ENCODE results near the gene BFAR.
"Not testable (repeated sequence)": the region's sequence is repeated elsewhere in the genome, so short reads cannot be mapped to it uniquely, and the experiment has no call there.

BFAR gene

DNA sequence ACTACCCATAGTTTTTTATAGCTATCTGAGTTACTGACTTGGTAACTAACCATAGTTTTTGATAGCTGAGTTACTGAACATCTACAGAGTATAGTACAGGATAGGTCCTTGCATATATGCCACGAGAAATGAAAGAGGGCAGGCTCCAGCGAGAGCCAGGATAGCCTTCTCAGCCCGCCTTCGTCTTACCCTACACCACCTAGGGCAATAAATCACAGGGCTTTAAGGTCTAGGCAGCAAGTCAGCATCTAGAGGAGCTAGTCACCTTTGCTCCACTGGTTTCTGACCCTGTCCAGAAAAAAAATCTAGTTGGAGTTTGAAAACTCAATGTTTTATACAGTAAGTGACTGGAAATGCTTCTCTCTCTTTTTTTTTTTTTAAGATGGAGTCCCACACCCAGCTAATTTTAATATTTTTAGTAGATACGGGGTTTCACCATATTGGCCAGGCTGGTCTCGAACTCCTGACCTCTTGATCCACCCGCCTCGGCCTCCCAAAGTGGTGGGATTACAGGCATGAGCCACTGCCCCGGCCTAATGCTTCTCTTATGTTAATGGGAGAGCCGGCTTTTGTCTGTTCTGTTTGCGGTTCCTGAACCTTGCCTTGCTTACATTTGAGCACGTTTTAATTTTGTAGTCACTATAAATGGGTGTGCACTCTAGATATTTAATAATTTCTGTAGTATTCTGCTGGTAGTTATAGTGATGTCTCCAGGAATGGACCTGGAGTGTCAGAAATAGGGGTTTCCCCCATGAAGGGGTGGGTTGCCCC lies 2.8 kb downstream of the BFAR start:
- no peak for DNase-seq (ENCODE audit: low read depth in 2 of 2, low spot score in 1 of 2)

DNA sequence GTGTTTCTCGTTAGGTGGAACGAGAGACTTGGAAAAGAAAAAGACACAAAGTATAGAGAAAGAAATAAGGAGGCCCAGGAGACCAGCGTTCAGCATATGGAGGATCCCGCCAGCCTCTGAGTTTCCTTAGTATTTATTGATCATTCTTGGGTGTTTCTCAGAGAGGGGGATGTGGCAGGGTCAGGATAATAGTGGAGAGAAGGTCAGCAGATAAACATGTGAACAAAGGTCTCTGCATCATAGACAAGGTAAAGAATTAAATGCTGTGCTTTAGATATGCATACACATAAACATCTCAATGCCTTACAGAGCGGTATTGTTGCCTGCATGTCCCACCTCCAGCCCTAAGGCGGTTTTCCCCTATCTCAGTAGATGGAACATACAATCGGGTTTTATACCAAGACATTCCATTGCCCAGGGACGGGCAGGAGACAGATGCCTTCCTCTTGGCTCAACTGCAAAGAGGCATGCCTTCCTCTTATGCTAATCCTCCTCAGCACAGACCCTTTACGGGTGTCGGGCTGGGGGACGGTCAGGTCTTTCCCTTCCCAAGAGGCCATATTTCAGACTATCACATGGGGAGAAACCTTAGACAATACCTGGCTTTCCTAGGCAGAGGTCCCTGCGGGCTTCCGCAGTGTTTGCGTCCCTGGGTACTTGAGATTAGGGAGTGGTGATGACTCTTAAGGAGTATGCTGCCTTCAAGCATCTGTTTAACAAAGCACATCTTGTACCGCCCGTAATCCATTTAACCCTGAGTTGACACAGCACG lies 3.6 kb downstream of the BFAR start:
- DNase-seq (ENCODE audit: low read depth in 2 of 2, low spot score in 1 of 2), result not testable (repeated sequence)

DNA sequence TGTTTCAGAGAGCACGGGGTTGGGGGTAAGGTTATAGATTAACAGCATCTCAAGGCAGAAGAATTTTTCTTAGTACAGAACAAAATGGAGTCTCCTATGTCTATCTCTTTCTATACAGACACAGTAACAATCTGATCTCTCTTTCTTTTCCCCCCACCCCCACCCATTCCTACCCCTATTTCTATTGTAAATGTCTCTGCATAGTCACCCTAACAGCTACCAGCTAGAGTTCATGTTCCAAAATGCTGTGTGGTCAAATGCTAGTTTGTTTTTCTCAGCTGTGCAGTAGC lies 4.1 kb downstream of the BFAR start:
- DNase-seq (ENCODE audit: low read depth in 2 of 2, low spot score in 1 of 2), result not testable (repeated sequence)

DNA sequence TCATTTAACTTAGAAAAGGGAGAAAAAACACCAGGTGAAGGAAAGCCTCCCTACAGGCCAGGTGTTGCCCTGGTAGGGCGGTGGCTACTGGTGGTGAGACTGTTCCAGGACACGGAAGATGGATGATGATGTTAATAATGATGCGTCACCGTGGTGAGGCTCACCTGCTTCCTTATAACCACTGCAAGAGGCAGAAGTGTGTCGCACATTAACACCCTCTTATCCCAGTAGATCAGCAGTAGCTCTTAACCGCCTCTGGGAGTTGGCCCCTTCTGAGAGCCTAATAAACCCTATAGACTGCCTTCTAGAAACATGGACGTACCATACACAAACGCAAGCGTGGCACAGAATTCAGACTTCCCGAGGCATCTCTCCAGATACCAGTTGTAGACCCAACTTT lies 7.8 kb downstream of the BFAR start:
- no peak for DNase-seq (ENCODE audit: low read depth in 2 of 2, low spot score in 1 of 2)

DNA sequence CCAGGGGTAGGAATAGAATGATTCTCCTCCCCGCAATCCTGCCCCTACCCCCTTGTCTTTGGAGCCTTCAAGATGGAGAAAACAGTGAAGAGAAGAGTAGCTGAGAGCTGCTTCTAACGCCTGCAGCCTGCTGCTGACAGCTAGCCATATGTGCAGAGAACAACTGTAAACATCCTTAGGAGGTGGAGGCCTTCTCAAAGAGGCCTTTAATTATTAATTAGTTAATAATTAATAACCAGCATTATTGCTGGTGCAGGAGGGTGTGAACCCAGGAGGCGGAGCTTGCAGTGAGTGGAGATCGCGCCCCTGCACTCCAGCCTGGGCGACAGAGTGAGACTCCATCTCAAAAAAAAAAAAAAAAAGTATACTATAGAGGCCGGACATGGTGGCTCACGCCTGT lies 8.5 kb downstream of the BFAR start:
- no peak for DNase-seq (ENCODE audit: low read depth in 2 of 2, low spot score in 1 of 2)

DNA sequence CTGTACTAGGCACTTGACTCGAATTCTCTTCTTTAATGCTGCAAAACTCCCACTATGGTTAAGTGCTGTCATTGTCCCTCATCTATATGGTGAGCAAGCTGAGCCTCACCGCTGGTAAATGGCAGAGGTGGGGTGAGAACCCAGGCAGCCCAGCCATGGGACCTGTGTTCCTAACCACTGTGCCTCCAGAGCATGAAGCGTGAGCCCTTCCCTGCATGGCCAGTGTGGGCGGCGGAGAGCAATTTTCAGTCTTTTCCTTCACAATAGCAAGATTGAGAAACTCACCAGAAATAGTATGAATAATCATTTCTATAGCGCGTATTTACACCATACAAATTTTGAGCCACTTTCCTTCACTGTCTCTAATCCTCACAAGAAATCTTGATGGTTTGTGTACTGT lies 9.2 kb downstream of the BFAR start:
- no peak for DNase-seq (ENCODE audit: low read depth in 2 of 2, low spot score in 1 of 2)

DNA sequence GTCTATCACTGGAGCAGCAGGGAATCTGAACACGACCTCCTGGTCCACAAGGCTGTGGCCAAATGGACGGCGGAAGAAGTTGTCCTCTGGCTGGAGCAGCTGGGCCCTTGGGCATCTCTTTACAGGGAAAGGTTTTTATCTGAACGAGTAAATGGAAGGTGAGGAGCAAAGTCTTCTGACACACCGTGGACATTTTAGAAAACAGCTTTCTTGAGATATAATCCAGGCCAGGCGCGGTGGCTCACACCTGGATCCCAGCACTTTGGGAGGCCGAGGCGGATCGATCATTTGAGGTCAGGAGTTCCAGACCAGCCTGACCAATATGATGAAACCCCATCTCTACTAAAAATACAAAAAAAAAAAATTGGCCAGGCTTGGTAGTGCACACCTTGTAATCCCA lies 17.1 kb downstream of the BFAR start:
- DNase-seq (ENCODE audit: low read depth in 2 of 2, low spot score in 1 of 2), result no peak

DNA sequence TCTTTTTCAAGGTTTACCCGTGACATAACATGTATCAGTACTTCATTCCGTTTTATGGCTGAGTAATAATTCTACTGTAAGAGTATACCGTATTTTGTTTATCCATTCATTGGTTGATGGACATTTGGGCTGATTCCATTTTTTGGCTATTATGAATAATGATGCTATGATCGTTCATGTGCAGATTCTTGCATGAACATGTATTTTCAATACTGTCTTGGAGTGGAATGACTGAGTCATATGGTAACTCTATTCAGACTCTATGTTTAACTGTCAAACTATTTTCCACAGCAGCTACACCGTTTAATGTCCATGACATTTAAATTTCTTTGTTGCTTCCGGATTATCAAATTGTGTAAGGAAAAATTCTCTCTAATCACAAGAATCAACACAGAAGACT lies 17.9 kb downstream of the BFAR start:
- DNase-seq (ENCODE audit: low read depth in 2 of 2, low spot score in 1 of 2), result no peak

DNA sequence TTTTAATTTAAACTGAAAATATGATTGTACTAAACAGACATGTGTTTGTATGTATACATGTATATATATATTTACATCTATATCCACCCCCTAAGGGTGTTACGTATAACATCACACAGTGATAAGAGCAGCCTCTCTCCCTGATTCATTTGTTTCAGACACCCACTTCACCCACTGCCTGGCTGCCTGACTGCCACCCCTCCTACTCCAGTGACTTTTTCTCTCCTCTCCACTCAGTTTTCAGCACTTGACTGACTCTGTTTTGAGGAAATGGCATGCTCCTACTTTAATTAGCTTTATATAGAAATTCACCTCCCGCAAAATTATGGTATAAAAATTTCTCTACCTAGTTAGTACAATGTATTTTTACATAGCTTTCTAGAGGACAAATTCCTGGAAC lies 20.0 kb downstream of the BFAR start:
- DNase-seq (ENCODE audit: low read depth in 2 of 2, low spot score in 1 of 2), result no peak

DNA sequence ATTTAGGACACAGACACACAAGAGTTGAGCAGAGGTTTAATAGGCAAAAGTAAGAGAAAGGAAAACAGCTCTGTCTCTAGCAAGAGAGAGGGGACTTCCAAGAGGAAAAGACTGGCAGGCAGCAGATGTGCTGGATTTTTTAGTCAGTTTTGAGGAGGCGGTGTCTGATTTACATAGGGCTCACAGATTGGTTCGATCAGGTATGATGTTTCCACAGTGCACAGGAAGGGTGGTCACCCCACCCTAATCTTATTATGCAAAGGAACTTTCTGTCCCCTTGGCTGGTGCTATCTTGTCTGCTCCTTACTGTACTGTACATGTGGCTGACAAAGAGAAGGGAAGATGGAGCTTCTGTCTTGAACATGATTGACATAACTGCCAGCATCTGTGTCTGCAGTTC lies 25.3 kb downstream of the BFAR start:
- no peak for DNase-seq (ENCODE audit: low read depth in 2 of 2, low spot score in 1 of 2)

DNA sequence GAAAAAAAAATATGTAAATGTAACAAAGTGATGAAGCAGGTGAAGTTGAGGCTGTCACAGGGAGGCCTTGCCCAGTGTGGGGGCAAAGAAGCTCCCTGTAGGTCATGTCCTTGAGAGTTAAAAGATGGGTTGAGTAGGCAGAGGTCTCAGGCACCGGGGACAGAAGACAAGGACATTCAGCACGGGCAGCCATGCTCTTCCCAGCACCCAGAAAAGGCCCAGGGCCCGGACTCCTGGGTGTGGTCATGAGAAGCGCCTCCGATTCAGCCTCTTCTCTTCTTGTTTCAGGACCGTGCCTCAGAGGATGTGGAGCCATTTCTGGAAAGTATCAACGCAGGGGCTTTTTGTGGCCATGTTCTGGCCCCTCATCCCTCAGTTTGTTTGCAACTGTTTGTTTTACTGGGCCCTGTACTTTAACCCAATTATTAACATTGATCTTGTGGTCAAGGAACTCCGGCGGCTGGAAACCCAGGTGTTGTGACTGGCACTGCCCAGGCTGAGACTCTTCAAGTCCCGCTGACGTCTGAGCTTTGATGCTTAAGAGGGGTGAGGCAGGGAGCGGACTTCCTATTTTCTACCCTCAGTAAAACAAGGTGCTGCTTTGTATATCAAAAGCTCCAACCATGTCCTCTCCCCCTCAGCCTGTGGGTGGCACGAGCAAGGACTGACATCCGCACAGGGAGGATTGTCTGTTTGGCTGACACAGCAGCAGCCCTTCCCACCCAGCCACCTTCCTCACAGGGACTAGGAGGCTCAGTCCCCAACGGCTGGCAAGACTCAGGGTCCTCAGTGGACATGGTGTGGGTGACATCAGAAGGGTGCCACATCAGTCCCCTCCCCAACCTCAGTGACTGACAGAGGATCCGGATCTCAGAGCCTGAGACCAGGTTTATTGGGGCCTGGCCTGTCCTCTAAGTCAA lies 34.9 kb downstream of the BFAR start:
- no peak for DNase-seq (ENCODE audit: low read depth in 2 of 2, low spot score in 1 of 2)

DNA sequence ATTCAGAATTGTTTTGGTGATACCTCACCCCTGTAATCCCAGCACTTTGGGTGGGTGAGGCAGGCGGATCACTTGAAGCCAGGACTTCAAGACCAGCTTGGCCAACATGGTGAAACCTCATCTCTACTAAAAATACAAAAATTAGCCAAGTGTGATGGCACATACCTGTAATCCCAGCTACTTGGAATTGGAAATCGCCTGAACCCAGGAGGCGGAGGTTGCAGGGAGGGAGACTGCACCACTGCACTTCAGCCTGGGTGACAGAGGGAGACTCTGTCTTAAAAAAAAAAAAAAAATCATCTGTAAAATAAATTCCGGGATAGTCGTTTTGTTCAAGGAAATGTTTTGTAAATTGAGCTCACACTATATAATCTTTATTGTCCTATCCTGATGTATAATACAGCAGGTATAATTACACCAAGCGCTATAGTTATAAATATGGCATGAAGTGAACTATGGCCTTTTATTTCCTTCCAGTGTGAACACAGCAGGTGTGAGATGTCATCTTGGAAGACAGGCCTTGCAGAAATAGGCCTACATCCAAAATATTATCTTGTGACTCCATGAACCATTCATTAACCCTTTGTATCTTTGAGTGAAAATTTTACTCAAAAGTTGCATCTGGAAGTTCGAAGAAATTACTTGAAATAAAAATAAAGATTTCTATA lies 35.9 kb downstream of the BFAR start:
- no peak for DNase-seq (ENCODE audit: low read depth in 2 of 2, low spot score in 1 of 2)

DNA sequence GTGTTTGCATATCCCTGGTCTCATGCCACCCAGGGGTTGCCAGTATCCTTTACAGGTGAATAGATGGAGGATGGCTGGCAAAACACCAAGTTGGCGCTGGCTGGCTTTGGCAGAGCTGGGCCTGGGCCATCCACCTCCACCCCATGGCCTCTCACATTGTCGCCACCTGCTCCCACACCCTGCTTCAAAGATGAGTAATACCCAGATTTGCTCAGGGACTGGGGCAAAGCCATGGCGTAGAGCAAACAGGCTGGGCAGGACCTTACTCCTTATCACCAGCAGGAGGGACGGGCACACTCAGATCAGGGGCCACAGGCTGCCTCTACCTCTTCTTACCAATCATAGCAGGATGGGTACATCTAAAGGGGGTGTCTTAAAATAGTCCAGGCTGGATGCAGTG lies 37.0 kb downstream of the BFAR start:
- DNase-seq (ENCODE audit: low read depth in 2 of 2, low spot score in 1 of 2), result no peak

DNA sequence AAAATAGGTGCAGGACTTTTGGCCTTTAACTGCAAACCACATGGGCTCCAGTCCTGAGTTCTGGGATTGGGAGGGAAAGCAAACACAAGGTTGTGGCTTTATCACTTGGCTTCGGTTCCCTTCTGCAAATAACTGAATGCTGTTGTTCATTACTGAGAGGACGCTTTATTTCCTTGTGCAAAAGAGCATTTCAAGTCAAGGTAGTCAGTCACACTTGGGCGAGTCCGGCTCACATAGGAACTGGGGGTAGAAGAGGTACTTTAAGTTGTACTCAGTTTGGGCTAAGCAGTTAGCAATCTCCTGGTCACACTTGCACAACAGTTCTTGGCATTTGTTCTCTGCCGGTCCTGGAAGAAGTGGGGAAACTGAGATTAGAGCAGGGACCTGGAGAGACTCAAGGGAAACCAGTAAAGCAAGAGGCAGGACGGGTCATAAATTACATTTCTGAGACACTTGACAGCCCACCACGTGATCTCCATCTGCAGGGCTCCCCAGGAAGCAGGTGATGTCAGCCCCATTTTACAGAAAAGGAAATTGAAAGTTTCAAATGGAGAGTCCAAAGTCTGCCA lies 39.7 kb downstream of the BFAR start:
- no peak for DNase-seq (ENCODE audit: low read depth in 2 of 2, low spot score in 1 of 2)

DNA sequence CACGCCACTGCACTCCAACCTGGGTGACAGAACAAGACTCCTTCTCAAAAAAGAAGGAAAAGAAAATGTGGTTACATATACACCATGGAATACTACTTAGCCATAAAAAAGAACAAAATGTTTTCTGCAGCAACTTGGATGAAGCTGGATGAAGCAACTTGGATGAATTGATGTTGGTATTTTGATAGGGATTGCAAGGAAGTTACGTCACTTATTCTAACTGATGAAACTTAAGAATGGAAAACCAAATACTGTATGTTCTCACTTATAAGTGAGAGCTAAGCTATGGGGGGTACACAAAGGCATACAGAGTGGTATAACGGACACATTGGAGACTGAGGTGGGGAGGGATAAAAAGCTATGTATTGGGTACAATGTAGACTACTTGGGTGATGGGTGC lies 43.9 kb downstream of the BFAR start:
- DNase-seq (ENCODE audit: low read depth in 2 of 2, low spot score in 1 of 2), result no peak

DNA sequence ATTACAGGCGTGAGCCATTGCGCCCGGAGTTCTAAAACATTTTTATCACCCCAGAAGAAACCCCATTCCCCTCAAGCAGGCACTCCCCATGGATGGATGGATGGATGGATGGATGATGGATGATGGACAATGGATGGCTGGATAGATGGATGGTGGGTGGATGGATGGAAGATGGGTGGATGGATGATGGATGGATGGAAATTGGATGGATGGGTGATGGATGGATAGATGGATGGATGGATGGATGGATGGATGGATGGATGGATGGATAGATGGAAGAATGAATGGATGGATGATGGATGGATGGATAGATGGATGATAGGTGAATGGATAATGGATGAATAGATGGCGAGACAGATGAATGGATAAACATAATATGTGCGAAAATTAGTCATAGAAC lies 44.9 kb downstream of the BFAR start:
- no peak for DNase-seq (ENCODE audit: low read depth in 2 of 2, low spot score in 1 of 2)

DNA sequence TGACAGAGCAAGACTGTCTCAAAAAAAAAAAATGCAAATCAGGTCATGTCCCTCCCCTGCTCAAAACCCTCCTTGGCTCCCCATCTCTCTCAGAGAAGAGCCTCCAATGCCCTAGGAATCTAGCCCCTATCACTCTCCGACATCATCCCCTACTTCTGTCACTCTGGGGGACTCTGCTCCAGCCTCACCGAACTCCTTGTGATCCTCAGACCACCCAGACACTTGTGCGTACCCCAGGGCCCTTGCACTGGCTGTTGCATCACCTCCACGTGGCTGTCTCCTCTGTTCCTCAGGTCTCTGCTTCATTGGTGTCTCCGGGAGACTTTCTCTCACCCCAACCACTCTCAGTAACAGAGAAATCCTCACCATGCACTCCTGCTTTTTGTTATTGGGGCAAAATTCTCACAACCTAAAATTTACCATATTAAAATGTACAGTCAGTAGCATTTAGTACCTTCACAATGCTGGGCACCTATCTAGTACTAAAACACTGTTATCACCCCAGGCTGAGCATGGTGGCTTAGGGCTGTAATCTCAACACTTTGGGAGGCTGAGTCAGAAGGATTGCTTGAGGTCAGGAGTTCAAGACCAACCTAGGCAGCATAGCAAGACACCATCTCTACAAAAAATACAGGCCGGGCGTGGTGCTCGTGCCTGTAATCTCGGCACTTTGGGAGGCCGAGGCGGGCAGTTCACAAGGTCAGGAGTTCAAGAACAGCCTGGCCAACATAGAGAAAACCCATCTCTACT lies 46.2 kb downstream of the BFAR start:
- no peak for DNase-seq (ENCODE audit: low read depth in 2 of 2, low spot score in 1 of 2)

DNA sequence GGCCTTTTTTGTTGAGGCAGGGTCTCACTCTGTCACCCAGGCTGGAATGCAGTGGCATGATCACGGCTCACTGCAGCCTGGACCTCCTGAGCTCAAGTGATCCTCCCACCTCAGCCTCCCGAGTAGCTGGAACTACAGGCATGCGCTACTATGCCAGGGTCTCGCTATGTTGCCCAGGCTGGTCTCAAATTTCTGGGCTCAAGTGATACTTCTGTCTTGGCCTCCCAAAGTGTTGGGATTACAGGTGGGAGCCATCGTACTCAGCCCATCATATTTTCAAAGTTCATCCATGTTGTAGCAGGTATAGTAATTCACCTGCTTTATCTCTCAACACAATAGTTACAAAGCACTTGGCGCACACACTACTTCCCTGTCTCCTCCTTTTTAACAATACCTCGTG lies 47.6 kb downstream of the BFAR start:
- not testable (repeated sequence) for DNase-seq (ENCODE audit: low read depth in 2 of 2, low spot score in 1 of 2)

DNA sequence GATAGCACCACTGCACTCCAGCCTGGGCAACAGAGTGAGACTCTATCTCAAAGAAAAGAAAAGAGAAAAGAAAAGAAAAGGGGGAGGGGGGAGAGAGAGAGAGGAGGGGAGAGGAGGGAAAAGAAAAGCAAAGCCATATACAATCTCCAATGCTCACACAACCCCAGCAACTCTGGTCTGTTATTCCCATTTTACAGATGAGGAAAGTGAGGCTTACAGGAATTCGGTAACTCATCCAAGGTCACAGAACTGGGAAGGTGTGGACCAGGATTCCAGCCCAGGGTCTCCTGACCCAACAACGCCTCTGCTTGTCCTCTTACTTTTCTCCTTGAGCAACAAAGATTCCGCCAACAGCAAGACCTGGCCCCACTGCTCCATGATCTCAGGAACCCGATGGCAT lies 48.4 kb downstream of the BFAR start:
- no peak for DNase-seq (ENCODE audit: low read depth in 2 of 2, low spot score in 1 of 2)

DNA sequence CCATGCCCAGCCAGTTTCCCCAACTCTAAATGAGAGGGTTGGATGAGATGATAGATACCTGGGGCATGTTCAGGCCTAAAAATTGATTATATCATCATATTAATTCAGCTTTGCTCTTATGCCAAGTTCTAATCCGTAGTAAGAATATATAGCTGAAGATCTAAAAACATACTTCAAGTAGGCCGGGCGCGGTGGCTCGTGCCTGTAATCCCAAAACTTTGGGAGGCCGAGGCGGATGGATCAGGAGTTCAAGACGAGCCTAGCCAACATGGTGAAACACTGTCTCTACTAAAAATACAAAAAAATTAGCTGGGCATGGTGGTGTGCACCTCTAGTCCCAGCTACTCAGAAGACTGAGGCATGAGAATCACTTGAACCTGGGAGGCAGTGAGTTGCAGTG lies 49.4 kb downstream of the BFAR start:
- DNase-seq (ENCODE audit: low read depth in 2 of 2, low spot score in 1 of 2), result no peak

Measured in stimulated activated CD8-positive, alpha-beta memory T cell treated with anti-CD3 and anti-CD28 coated beads, Interleukin-4, amount 100 ng/mL, for 4 hours (primary cell).